Activated T-helper 17 cell treated with anti-CD3 and anti-CD28 coated beads, Interleukin-2, amount 50 U/mL, for 72 hours (primary cell): ENCODE measurements around the gene WDR43. TPM values are rescaled to one million over a fixed set of nuclear protein-coding genes. Genes with fewer than 3 reads are reported as not detected.
A peak's percentile ranks its signal among the peaks of the same experiment; 100 is the strongest.

Experiments used
- ATAC-seq: fragments of 150-1000 bp; cut with Tn5 transposase; replicated peaks from 2 replicates; pipeline ENCODE4 v1.10.0; 2021; ENCODE audit warnings: mild to moderate bottlenecking, moderate library complexity
- H3K27ac Mint-ChIP-seq: one replicate; pipeline ENCODE4 v1.8.0; 2022; ENCODE audit warnings: mixed read lengths
- H3K27me3 Mint-ChIP-seq: one replicate; pipeline ENCODE4 v1.8.0; 2022; ENCODE audit warnings: mixed read lengths
- H3K36me3 Mint-ChIP-seq: one replicate; pipeline ENCODE4 v1.8.0; 2022; ENCODE audit warnings: low read depth, mild to moderate bottlenecking, mixed read lengths
- H3K4me1 Mint-ChIP-seq: one replicate; pipeline ENCODE4 v1.8.0; 2022; ENCODE audit warnings: mixed read lengths
- H3K4me3 Mint-ChIP-seq: one replicate; pipeline ENCODE4 v1.8.0; 2022; ENCODE audit warnings: mild to moderate bottlenecking, mixed read lengths
- H3K9me3 Mint-ChIP-seq: one replicate; pipeline ENCODE4 v1.8.0; 2022; ENCODE audit warnings: mixed read lengths
- total RNA-seq, 2 donors: library from RNA; stranded (reverse); gene quantifications; one replicate each; pipeline ENCODE4 v1.2.3, GENCODE V29; 2022

Gene WDR43
- total RNA-seq: 100 to 1,000 TPM in 1 of 2 donors, 10 to 100 TPM in 1; 63.7 to 146 TPM

- H3K4me1 Mint-ChIP-seq: peaks cover 29% of the 10 kb centered on the region
- H3K4me3 Mint-ChIP-seq: peak within 1 kb of the TSS; percentile 98
- peak; percentile 95 for ATAC-seq
- H3K27ac Mint-ChIP-seq: peak within 1 kb of the TSS; percentile 99
- no peaks in the 10 kb centered on the region for H3K9me3 Mint-ChIP-seq
- no peaks in the 10 kb centered on the region for H3K27me3 Mint-ChIP-seq
- peaks cover 43% of the 10 kb centered on the region for H3K36me3 Mint-ChIP-seq
Measured at GRCh38 chr2:28894470-28895188, at the start of gene WDR43. Gene WDR43 (plus strand): TSS chr2:28894667. CDS start chr2:28894699, 32 bp downstream.

- no peak for ATAC-seq
- peaks cover 8% of the 10 kb centered on the region for H3K4me1 Mint-ChIP-seq
- H3K27ac Mint-ChIP-seq: no peak overlapping the region
Measured at GRCh38 chr2:28855193-28855592, 39.3 kb upstream of the WDR43 start.

GRCh38 chr2:28855977-28856376, 38.5 kb upstream of the WDR43 start:
- ATAC-seq: no peak
- Mint-ChIP-seq H3K27me3 (no peaks in the 10 kb centered on the region), H3K4me3 (no peak overlapping the region), H3K4me1 (peaks cover 13% of the 10 kb centered on the region), H3K9me3 (no peaks in the 10 kb centered on the region), H3K27ac (no peak overlapping the region), H3K36me3 (peaks cover 49% of the 10 kb centered on the region)

More at GRCh38 chr2:28855193-28855592, 39.3 kb upstream of the WDR43 start:
- H3K36me3 Mint-ChIP-seq: peaks cover 41% of the 10 kb centered on the region
- no peak overlapping the region for H3K4me3 Mint-ChIP-seq
- no peaks in the 10 kb centered on the region for H3K27me3 Mint-ChIP-seq
- no peaks in the 10 kb centered on the region for H3K9me3 Mint-ChIP-seq

- Mint-ChIP-seq H3K4me3 (peak overlapping the region; percentile 99), H3K27me3 (no peaks in the 10 kb centered on the region), H3K4me1 (peaks cover 25% of the 10 kb centered on the region), H3K9me3 (no peaks in the 10 kb centered on the region), H3K27ac (peak overlapping the region; percentile 20), H3K36me3 (peaks cover 55% of the 10 kb centered on the region)
- no peak for ATAC-seq
Measured at GRCh38 chr2:28868611-28869010, 25.9 kb upstream of the WDR43 start.

GRCh38 chr2:28869494-28870145, 24.8 kb upstream of the WDR43 start:
- peaks cover 18% of the 10 kb centered on the region for H3K4me1 Mint-ChIP-seq
- H3K36me3 Mint-ChIP-seq: peaks cover 45% of the 10 kb centered on the region
- H3K9me3 Mint-ChIP-seq: no peaks in the 10 kb centered on the region

GRCh38 chr2:28870146-28870891, 24.1 kb upstream of the WDR43 start, which contains the start of gene TRMT61B:
Gene TRMT61B (minus strand): TSS chr2:28870309. CDS start chr2:28870277, 32 bp downstream.
- H3K4me1 Mint-ChIP-seq: peaks cover 14% of the 10 kb centered on the region
- no peaks in the 10 kb centered on the region for H3K9me3 Mint-ChIP-seq
- peak within 1 kb of the TSS; percentile 99 for H3K4me3 Mint-ChIP-seq
- ATAC-seq: peak; percentile 98
- peak within 1 kb of the TSS; percentile 97 for H3K27ac Mint-ChIP-seq
- H3K27me3 Mint-ChIP-seq: peaks cover 2% of the 10 kb centered on the region
- H3K36me3 Mint-ChIP-seq: peaks cover 38% of the 10 kb centered on the region

More at GRCh38 chr2:28869494-28870145, 24.8 kb upstream of the WDR43 start:
- Mint-ChIP-seq H3K4me3 (peak overlapping the region; percentile 99), H3K27me3 (no peaks in the 10 kb centered on the region), H3K27ac (peak overlapping the region; percentile 97)
- ATAC-seq: peak; percentile 31

- peaks cover 25% of the 10 kb centered on the region for H3K36me3 Mint-ChIP-seq
- H3K27ac Mint-ChIP-seq: no peak overlapping the region
- H3K4me3 Mint-ChIP-seq: peak overlapping the region; percentile 99
- ATAC-seq: no peak
- peaks cover 12% of the 10 kb centered on the region for H3K4me1 Mint-ChIP-seq
- peaks cover 10% of the 10 kb centered on the region for H3K27me3 Mint-ChIP-seq
- H3K9me3 Mint-ChIP-seq: no peaks in the 10 kb centered on the region
Measured at GRCh38 chr2:28871620-28872019, 22.8 kb upstream of the WDR43 start.

GRCh38 chr2:28880193-28880592, 14.3 kb upstream of the WDR43 start:
- H3K4me1 Mint-ChIP-seq: no peaks in the 10 kb centered on the region
- H3K36me3 Mint-ChIP-seq: no peaks in the 10 kb centered on the region
- no peak overlapping the region for H3K4me3 Mint-ChIP-seq
- H3K27me3 Mint-ChIP-seq: peaks cover 18% of the 10 kb centered on the region
- H3K9me3 Mint-ChIP-seq: no peaks in the 10 kb centered on the region
- ATAC-seq: no peak
- H3K27ac Mint-ChIP-seq: no peak overlapping the region

GRCh38 chr2:28893488-28893887, 979 bp upstream of the WDR43 start:
- H3K27ac Mint-ChIP-seq: no peak overlapping the region
- ATAC-seq: no peak

GRCh38 chr2:28895189-28895893, 874 bp downstream of the WDR43 start:
- peak; percentile 46 for ATAC-seq
- Mint-ChIP-seq H3K27me3 (no peaks in the 10 kb centered on the region), H3K4me3 (peak overlapping the region; percentile 98), H3K9me3 (no peaks in the 10 kb centered on the region), H3K36me3 (peaks cover 48% of the 10 kb centered on the region), H3K4me1 (peaks cover 29% of the 10 kb centered on the region), H3K27ac (peak overlapping the region; percentile 99)

More at GRCh38 chr2:28893488-28893887, 979 bp upstream of the WDR43 start:
- no peaks in the 10 kb centered on the region for H3K27me3 Mint-ChIP-seq
- no peaks in the 10 kb centered on the region for H3K9me3 Mint-ChIP-seq
- H3K4me3 Mint-ChIP-seq: no peak overlapping the region
- H3K4me1 Mint-ChIP-seq: peaks cover 18% of the 10 kb centered on the region
- peaks cover 34% of the 10 kb centered on the region for H3K36me3 Mint-ChIP-seq

GRCh38 chr2:28896906-28897305, 2.4 kb downstream of the WDR43 start:
- Mint-ChIP-seq H3K36me3 (peaks cover 62% of the 10 kb centered on the region), H3K4me1 (peaks cover 35% of the 10 kb centered on the region), H3K27me3 (no peaks in the 10 kb centered on the region), H3K27ac (peak overlapping the region; percentile 43), H3K4me3 (peak overlapping the region; percentile 98), H3K9me3 (no peaks in the 10 kb centered on the region)
- ATAC-seq: no peak

GRCh38 chr2:28898048-28898447, 3.6 kb downstream of the WDR43 start:
- ATAC-seq: no peak
- Mint-ChIP-seq H3K36me3 (peaks cover 73% of the 10 kb centered on the region), H3K27ac (peak overlapping the region; percentile 43), H3K4me1 (peaks cover 35% of the 10 kb centered on the region), H3K27me3 (no peaks in the 10 kb centered on the region), H3K9me3 (no peaks in the 10 kb centered on the region), H3K4me3 (peak overlapping the region; percentile 98)

GRCh38 chr2:28901202-28901601, 6.7 kb downstream of the WDR43 start:
- H3K27ac Mint-ChIP-seq: peak overlapping the region; percentile 31
- H3K4me1 Mint-ChIP-seq: peaks cover 44% of the 10 kb centered on the region
- ATAC-seq: no peak
- no peaks in the 10 kb centered on the region for H3K9me3 Mint-ChIP-seq
- peak overlapping the region; percentile 7 for H3K4me3 Mint-ChIP-seq
- H3K36me3 Mint-ChIP-seq: peaks cover 94% of the 10 kb centered on the region
- H3K27me3 Mint-ChIP-seq: no peaks in the 10 kb centered on the region

- Mint-ChIP-seq H3K9me3 (no peaks in the 10 kb centered on the region), H3K4me3 (no peak overlapping the region), H3K36me3 (peaks cover 94% of the 10 kb centered on the region), H3K27me3 (no peaks in the 10 kb centered on the region), H3K4me1 (peaks cover 42% of the 10 kb centered on the region), H3K27ac (peak overlapping the region; percentile 31)
- no peak for ATAC-seq
Measured at GRCh38 chr2:28901841-28902240, 7.4 kb downstream of the WDR43 start.
